DMS 273 (cell line): Measurements from ENCODE around the gene ZCCHC7.

Experiments
- DNase-seq: peaks from one replicate; lab custom pipeline; 2025; ENCODE audit not compliant: unreplicated experiment; lab: John Stamatoyannopoulos, UW

The ZCCHC7 gene

GRCh38 chr9:37248651-37249163, 128.3 kb downstream of the ZCCHC7 start:
- DNase-seq, result no peak

GRCh38 chr9:37251452-37251851, 131.1 kb downstream of the ZCCHC7 start:
- no peak for DNase-seq

- DNase-seq, result no peak
Observed at GRCh38 chr9:37253377-37253937, 133.1 kb downstream of the ZCCHC7 start.

GRCh38 chr9:37255187-37255586, 134.8 kb downstream of the ZCCHC7 start:
- DNase-seq, result no peak

- DNase-seq, result no peak
Observed at GRCh38 chr9:37255944-37256862, 135.8 kb downstream of the ZCCHC7 start.

- no peak for DNase-seq
Observed at GRCh38 chr9:37259951-37260350, 139.6 kb downstream of the ZCCHC7 start.

GRCh38 chr9:37262410-37262809, 142.0 kb downstream of the ZCCHC7 start:
- DNase-seq, result peak; percentile 30

GRCh38 chr9:37264539-37264938, 144.2 kb downstream of the ZCCHC7 start:
- no peak for DNase-seq

GRCh38 chr9:37266630-37267029, 146.3 kb downstream of the ZCCHC7 start:
- DNase-seq, result no peak

GRCh38 chr9:37269221-37269620, 148.8 kb downstream of the ZCCHC7 start:
- no peak for DNase-seq

- no peak for DNase-seq
Observed at GRCh38 chr9:37271679-37272078, 151.3 kb downstream of the ZCCHC7 start.

GRCh38 chr9:37273595-37273994, 153.2 kb downstream of the ZCCHC7 start:
- DNase-seq, result no peak

- no peak for DNase-seq
Observed at GRCh38 chr9:37281541-37281940, 161.2 kb downstream of the ZCCHC7 start.

- DNase-seq, result no peak
Observed at GRCh38 chr9:37283730-37284325, 163.5 kb downstream of the ZCCHC7 start.

GRCh38 chr9:37284636-37285035, 164.3 kb downstream of the ZCCHC7 start:
- DNase-seq, result peak; percentile 21

GRCh38 chr9:37286530-37287175, 166.3 kb downstream of the ZCCHC7 start:
- DNase-seq, result no peak

GRCh38 chr9:37287317-37287716, 166.9 kb downstream of the ZCCHC7 start:
- DNase-seq, result no peak

- DNase-seq, result no peak
Observed at GRCh38 chr9:37289631-37290030, 169.3 kb downstream of the ZCCHC7 start.

- DNase-seq, result no peak
Observed at GRCh38 chr9:37290366-37290939, 170.1 kb downstream of the ZCCHC7 start.

- DNase-seq, result no peak
Observed at GRCh38 chr9:37290940-37291485, 170.6 kb downstream of the ZCCHC7 start.
